EH (cell line): ENCODE results near the gene ANGPT4.
A peak's percentile ranks its signal among the peaks of the same experiment; 100 is the strongest.
"Not testable (repeated sequence)": the region's sequence is repeated elsewhere in the genome, so short reads cannot be mapped to it uniquely, and the experiment has no call there.

Experiments
- DNase-seq: peaks from one replicate; pipeline ENCODE4 v3.0.0-alpha.2; 2015; ENCODE audit warnings: low read depth

ANGPT4 gene

GRCh38 chr20:905396-905961 lies 10.7 kb downstream of the ANGPT4 start:
- DNase-seq: no peak

- no peak for DNase-seq
Measured at GRCh38 chr20:904039-904545, 12.0 kb downstream of the ANGPT4 start.

GRCh38 chr20:897436-897835 lies 18.7 kb downstream of the ANGPT4 start:
- not testable (repeated sequence) for DNase-seq

GRCh38 chr20:896501-897025 lies 19.6 kb downstream of the ANGPT4 start:
- DNase-seq: peak; percentile 34

GRCh38 chr20:892371-892770 lies 23.8 kb downstream of the ANGPT4 start:
- DNase-seq: not testable (repeated sequence)

- no peak for DNase-seq
Measured at GRCh38 chr20:891706-892080, 24.4 kb downstream of the ANGPT4 start.

- no peak for DNase-seq
Measured at GRCh38 chr20:891058-891705, 25.0 kb downstream of the ANGPT4 start.

GRCh38 chr20:890666-891057 lies 25.5 kb downstream of the ANGPT4 start:
- DNase-seq: no peak

GRCh38 chr20:889932-890463 lies 26.1 kb downstream of the ANGPT4 start:
- no peak for DNase-seq

GRCh38 chr20:889106-889505 lies 27.0 kb downstream of the ANGPT4 start:
- no peak for DNase-seq

- no peak for DNase-seq
Measured at GRCh38 chr20:888057-888456, 28.1 kb downstream of the ANGPT4 start.

- DNase-seq: no peak
Measured at GRCh38 chr20:887137-887536, 29.0 kb downstream of the ANGPT4 start.

- peak; percentile 44 for DNase-seq
Measured at GRCh38 chr20:884983-885952, 30.9 kb downstream of the ANGPT4 start.

- no peak for DNase-seq
Measured at GRCh38 chr20:881783-882144, 34.4 kb downstream of the ANGPT4 start.

GRCh38 chr20:881051-881782 lies 34.9 kb downstream of the ANGPT4 start:
- peak; percentile 64 for DNase-seq

GRCh38 chr20:879626-880025 lies 36.5 kb downstream of the ANGPT4 start:
- DNase-seq: no peak

GRCh38 chr20:878511-879307 lies 37.4 kb downstream of the ANGPT4 start:
- peak; percentile 41 for DNase-seq

- DNase-seq: no peak
Measured at GRCh38 chr20:877814-878213, 38.3 kb downstream of the ANGPT4 start.

GRCh38 chr20:875115-875514 lies 41.0 kb downstream of the ANGPT4 start:
- DNase-seq: no peak

GRCh38 chr20:873875-874607 lies 42.1 kb downstream of the ANGPT4 start:
- no peak for DNase-seq
